ENCODE measurements around the gene LRRC49.
A peak's percentile ranks its signal among the peaks of the same experiment; 100 is the strongest.

The LRRC49 gene

DNA sequence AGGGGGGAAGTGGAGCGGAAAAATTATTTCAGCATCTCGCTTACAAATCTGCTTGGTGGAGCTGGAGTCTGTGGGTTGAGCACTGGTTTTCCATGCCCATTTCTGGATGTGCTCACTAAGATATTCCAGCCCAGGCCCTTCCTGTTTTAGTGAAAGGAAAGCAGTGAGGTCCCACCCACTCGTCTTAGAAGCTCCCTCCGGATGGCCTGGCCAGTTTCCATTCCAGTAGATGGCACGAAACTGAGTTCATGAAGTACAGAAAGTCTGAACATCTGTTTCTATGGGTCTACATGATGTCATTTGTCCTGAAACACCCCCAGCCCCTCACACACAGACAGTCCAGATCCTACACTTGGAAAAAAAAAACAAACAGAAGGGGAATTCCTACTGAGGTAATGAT lies 190.7 kb downstream of the LRRC49 start:
- DNase-seq (ENCODE audit: insufficient read length, low spot score): no peak
- FAIRE-seq: no peak

DNA sequence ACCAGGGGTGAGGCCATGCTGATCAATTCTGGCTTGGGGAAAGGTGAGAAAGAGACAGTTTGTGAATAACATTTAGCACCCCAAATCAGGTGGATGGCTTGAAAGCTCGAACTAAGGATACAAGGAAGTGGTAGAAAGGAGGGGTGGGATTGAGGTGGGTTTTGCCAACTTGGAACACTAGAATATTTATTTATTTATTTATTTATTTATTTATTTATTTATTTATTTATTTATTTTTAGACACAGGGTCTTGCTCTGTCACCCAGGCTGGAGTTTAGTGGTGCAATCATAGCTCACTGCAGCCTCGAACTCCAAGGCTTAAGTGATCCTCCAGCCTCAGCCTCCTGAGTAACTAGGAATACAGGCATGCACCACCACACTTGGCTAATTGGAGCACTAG lies 191.6 kb downstream of the LRRC49 start:
- FAIRE-seq (no peak), DNase-seq (ENCODE audit: insufficient read length, low spot score) (no peak)

DNA sequence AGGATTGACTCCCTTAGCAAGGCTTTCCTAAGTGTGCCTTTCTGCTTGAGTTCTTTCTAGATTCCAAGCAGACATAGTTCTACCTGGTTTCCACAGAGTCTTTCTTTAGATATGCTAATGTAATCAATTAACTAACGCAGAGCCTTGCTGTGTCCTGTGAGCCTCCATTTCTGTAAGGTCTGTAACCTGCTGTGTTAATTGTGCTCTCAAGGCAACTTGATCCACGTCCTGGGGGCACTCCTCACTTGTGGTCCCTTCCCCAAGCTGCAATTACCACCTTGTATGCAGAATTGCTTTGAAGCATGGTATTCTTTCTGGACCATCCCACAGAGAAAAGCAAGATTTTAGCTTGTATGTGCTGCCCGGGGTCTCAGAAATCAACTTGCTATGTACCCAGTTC lies 193.2 kb downstream of the LRRC49 start:
- DNase-seq (ENCODE audit: insufficient read length, low spot score): no peak
- no peak for FAIRE-seq

DNA sequence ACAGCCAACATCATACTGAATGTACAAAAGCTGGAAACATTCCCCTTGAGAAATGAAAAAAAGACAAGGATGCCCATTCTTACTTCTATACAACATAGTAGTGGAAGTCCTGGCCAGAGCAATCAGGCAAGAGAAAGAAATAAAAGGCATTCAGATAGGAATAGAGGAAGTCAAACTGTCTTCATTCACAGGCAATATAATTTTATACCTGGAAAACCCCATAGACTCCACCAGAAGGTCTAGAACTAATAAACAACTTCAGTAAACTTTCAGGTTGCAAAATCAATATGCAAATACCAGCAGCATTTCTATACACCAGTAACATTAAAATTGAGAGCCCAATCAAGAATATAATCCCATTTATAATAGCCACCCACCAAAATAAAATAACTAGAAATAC lies 195.5 kb downstream of the LRRC49 start:
- DNase-seq (ENCODE audit: insufficient read length, low spot score): no peak
- no peak for FAIRE-seq

DNA sequence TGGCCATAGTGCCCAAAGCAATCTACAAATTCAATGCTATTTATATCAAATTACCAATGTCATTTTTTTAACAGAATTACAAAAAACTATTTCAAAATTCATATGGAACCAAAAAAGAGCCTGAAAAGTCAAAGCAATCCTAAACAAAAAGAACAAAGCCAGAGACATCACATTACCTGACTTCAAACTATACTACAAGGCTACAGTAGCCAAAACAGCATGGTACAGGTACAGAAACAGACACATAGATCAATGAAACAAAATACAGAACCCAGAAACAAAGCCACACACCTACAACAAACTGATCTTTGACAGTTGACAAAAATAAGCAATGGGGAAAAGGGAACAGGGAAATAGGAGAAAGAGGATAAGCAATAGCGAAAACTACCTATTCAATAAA lies 196.1 kb downstream of the LRRC49 start:
- no peak for DNase-seq (ENCODE audit: insufficient read length, low spot score)
- FAIRE-seq: no peak

DNA sequence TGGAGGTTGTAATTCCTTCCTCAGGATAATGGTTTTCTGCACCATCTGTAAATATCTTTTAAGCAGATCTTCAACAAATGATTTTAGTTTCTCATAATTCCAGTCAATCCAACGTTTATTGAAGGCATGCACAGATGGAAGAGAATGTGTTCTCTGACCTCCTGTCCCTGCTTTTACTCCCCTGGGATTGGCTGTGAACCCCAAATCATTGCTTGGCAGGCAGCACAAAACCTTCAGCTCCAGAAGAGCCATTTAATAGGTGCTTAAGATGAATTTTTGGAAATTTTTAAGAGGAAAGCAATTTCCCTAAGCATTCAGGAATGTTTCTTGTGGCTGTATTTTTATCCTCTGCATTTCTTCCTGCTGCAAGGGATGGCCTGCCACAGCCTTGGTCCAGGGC lies 197.2 kb downstream of the LRRC49 start:
- no peak for DNase-seq (ENCODE audit: insufficient read length, low spot score)
- FAIRE-seq: no peak

DNA sequence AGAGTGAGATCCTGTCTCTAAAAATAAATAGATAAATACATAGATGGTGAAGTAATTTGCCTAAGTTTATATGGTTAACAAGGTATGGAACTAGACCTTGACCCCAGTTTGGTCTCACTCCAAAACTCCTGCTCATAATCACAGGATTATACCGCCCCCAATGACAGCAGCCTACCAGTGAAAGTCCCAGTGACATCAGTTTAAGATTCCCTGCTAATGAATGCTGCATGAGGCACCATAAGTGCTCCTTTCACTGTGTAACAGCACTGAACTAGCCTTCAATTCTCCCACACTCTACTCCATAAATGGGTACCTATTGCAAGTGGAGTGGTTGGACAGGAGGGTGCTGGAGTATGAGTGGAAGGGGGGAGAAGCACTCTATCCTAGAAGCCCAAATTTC lies 199.0 kb downstream of the LRRC49 start:
- DNase-seq (ENCODE audit: insufficient read length, low spot score): no peak
- FAIRE-seq: peak; percentile 65

DNA sequence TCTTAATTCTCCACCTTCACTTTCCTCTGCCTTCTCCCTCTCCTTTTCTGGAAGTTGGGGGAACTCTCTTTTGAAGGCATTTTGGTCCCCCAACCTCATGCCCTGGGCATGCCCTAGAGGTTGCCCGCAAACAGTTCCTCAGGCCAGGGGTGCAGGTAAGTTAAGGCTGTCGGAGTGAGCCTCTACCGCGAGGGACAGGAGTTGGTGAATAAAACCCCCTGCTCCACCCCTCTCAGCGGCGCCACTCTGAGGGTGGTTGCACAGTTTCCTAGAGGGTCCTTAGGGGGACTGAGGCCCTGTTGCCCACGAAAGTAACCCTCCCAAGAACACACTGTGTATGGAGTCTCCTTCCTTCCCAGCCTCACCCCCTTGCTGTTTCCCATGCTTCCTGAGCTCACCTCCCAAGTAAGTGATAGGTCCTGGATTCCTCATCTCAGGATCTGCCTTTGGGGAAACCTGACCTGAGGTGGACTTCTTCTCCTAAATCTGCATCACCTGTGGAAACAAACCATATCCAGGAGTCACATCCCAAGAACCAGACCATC lies 199.5 kb downstream of the LRRC49 start:
- peak; percentile 4 for FAIRE-seq
- DNase-seq (ENCODE audit: insufficient read length, low spot score): no peak

DNA sequence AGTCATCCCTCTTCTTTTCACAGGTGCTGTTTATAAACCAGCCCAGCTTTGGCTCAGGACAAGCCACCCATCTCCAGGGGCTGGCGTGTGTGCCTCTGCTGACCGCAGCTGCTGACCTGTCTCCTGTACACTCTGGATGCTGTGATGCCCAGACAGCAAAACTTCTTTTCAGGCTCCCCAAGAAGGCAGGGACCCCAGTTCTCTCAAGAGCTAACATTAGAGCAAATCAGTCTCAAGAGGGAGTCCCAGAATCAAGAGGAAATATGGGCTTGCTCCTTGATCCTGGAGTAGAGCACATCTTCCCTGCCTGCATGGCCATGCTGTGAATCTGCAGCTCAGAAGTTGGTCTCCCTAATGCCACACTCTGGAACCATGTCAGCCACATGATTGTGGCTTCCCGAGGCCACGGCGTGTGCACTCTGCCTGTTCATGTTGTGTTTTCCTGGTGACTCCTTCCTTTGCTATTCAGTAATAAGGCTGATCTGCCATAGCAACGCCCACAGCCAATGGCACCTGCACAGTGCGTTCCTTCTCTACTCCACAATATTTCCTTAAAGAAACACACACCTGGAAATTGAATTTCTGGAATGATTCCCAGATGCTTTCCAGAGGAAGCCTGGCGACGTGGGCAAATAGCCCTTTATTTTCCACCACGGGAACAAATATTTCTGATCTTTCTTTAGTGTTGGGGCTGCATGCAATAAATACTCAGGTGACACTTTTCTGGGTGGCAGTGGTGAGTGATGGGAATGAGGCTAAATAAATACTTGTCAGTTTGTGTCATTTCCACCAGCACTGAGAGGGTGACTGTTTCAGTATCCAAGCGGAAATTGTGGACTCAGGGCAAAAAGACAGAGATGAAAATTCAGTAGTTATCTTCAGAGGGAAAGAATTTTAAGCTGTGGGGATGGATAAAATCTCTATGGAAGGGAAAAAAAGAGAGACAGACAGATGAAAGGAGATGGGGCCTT lies 200.7 kb downstream of the LRRC49 start:
- FAIRE-seq (peak; percentile 99), DNase-seq (ENCODE audit: insufficient read length, low spot score) (peak; percentile 77)

DNA sequence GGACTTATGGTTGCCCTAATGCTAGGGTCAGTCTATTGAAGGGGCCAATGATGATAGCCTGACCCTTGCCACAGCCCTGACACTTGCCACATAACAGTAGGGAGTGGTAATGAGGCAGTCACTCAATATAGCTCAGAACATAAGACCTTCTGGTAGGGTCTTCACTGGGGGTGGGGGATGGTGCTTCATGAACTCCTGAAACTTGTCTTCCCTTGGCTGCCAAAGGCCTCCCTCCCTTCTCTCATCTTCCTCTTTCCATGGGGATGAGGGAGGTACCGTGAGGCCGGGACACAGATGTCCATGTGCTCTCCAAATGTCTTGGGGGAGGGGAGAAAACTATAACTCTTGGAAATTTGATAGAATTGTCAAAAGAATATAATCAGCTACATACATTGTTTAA lies 201.5 kb downstream of the LRRC49 start:
- FAIRE-seq: no peak
- no peak for DNase-seq (ENCODE audit: insufficient read length, low spot score)

DNA sequence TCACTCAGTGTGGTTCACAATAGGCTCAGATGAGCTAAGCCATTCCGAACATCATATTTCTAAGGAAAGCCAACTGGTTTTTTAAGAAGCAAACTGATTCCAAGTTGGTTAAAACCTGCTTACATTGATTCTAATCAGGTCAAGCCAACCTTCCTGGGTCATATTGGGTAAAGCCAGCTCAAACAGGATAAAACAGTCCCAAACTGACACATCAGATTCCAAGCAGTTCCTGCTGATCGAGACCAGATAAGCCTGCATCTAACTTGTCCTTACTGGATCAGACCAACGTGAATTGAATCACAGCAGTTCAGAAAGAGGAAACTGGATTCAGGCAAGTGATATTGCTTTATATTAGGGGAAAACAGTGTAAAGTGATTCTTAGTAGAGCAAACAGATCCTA lies 204.1 kb downstream of the LRRC49 start:
- DNase-seq (ENCODE audit: insufficient read length, low spot score): no peak
- peak; percentile 95 for FAIRE-seq

DNA sequence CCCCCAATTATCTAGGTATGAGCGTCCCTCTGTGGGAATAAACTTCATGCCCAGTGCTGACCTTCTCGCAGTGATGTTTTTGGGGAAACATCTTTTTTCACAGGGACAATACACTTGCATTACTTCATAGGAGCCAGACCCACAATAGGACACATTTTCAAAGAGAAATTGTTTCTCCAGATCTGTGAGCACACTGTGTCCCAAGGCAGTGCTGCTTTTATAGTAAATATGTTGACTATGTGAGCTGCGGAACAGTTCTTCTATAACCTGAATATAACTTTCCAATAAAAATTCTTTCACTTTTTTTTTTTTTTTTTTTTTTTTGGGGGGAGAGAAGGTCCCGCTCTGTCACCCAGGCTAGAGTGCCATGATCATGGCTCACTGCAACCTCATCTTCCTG lies 205.3 kb downstream of the LRRC49 start:
- no peak for DNase-seq (ENCODE audit: insufficient read length, low spot score)
- FAIRE-seq: no peak

DNA sequence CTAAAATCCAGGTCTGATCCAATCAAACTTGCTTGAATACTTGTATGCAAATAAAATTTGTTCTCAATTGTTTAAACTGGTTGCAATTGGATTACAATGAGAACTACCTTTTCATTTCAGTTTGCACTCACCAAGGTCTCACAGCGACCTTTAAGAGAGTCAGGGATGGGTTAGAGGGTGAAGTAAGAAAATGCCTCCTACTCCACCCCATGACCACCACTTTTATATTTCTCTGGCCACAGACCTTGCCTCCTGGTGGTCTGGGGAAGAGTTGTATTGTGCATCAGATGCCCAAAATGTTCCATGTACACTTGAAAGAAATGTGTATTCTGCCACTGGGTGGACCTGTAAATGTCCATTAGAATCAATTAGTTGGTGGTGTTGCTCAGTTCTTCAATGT lies 206.3 kb downstream of the LRRC49 start:
- FAIRE-seq: no peak
- DNase-seq (ENCODE audit: insufficient read length, low spot score): no peak

All from HTR-8/SVneo (cell line).